BJ (cell line): ENCODE results near the gene PPDPF. TPM values are rescaled to one million over a fixed set of nuclear protein-coding genes. Genes with fewer than 3 reads are reported as not detected.

Experiments used
- CTCF ChIA-PET: fragments of 350-600 bp; formaldehyde crosslinking; extraction: SDS; loops from one replicate; lab custom pipeline; 2021; ENCODE audit warnings: antibody characterized with exemption, inconsistent platforms; lab: Yijun Ruan, JAX
- POLR2A ChIA-PET: fragments of 300-600 bp; sonication (Branson Sonifier 250); formaldehyde crosslinking; extraction: SDS; loops from one replicate; lab custom pipeline; 2021; ENCODE audit warnings: antibody characterized with exemption; lab: Charles Lee
- DNase-seq: peaks from one replicate; pipeline ENCODE4 v3.0.0-alpha.2; 2011; ENCODE audit warnings: low read depth
- H3K27me3 ChIP-seq: 2 replicates; pipeline ENCODE4 v1.6.0; 2011; ENCODE audit warnings: low read length; ENCODE audit not compliant: control insufficient read depth, insufficient read depth
- H3K36me3 ChIP-seq: 2 replicates; pipeline ENCODE4 v1.5.1; 2011; ENCODE audit warnings: low read length; ENCODE audit not compliant: control insufficient read depth, insufficient read depth
- H3K4me3 ChIP-seq: 2 replicates; pipeline ENCODE4 v1.5.1; 2011; ENCODE audit warnings: low read depth, mild to moderate bottlenecking, control low read depth, low read length
- CTCF ChIP-seq: IDR thresholded peaks from 2 replicates; pipeline ENCODE4 v1.5.1; 2011; ENCODE audit warnings: low read depth, mild to moderate bottlenecking, control low read depth, inconsistent platforms, low read length, moderate library complexity; ENCODE audit not compliant: insufficient read depth
- polyA plus RNA-seq: library from polyadenylated mRNA; depleted of rRNA; stranded (reverse); fragments of >200 nt; gene quantifications from 2 replicates; pipeline ENCODE4 v1.2.3, GENCODE V29; 2011

PPDPF gene
- polyA plus RNA-seq, 1 experiment = 26.9 TPM

DNA sequence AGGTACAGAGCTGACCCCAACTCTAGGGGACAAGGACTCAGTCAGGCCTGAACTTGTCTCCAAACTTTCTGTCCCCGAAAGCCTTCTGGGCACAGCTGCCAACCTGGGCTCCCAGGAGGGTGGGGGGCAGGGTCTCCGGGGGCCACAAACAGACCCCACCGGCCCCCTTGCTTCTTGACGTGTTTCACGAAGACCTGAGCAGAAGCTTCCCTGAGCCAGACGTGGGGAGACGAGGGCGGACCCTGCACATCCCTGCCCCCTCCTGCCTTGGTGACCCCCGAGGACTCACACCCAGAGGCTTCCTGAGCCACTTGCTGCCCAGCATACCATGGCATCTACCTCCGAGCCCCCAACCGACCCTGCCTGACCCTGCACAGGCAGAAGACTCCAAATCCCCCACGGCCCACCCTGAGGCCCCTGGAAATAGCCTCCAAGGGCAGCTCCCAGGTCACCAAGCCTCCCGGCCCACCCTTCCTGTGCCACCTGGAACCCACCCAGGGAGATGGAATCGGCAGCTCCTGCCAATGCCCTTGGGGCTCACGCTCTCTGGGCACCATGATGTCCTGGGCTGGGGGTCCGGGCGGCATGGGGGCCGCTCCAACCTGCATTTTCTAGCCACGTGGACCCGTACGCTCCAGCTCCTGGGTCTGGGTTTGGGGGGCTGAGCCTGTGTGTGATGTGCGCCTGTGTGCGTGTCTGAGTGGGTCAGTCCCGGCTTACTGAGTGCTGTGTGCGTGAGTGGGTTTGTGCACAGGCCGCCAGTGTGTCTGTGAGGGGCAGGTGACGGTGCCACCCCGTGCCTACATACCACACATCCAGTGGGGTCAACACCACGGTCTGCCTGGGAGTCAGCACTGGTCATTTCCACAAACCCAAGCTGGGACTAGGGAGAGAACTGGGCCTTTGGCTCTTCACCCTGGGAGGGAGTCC, 19.1 kb downstream of the PPDPF start:
- CTCF ChIA-PET = interaction anchor here (0.6 to 5.8 kb wide), 8 partner anchors 12 to 441 kb away, joined by 3 to 53 read pairs (median 3); partner anchors contain the start of genes PRPF6 and TPD52L2
- POLR2A ChIA-PET = no interaction called here
- H3K36me3 ChIP-seq = no peaks in the 10 kb centered on the region
- no peak for DNase-seq
- no peak for TF ChIP-seq CTCF
- no peaks in the 10 kb centered on the region for H3K27me3 ChIP-seq
- H3K4me3 ChIP-seq = no peak overlapping the region

DNA sequence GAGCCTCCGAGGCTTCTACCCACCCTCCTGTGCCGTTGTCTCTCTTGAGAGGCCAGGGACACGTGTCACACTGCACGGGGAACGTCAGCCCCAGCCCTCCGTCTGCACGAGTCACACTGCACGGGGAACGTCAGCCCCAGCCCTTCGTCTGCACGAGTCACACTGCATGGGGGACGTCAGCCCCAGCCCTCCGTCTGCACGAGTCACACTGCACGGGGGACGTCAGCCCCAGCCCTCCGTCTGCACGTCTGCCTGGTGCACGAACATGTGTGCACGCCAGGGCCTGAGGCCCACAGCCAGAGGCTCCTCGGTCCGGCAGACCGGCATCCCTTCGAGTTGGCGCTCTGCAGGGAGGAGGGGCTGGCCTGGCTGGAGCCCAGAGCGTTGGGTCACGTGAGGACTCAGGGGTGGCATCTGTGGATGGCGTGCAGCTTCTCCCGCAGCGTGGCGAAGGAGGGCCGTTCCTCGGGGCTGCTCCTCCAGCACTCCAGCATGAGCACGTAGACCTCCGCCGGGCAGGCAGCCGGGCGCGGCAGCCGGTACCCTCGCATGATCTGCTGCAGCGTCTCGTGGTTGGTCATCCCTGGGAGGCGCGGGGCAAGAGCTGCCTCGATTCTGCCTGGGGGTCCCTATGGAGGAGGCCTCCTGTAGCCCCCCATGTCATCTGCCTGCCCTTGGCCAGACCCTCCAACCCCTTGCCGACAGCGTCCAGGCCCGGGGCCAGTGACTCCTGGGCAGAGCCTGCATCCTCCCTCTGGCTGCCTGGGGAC, 20.0 kb downstream of the PPDPF start:
- DNase-seq = no peak
- ChIA-PET CTCF (interaction anchor here (1.2 to 5.8 kb wide), 4 partner anchors 102 to 440 kb away, joined by 3 to 53 read pairs (median 3); partner anchors contain the start of genes PRPF6 and TPD52L2), POLR2A (no interaction called here)
- no peaks in the 10 kb centered on the region for H3K36me3 ChIP-seq
- no peak for TF ChIP-seq CTCF
- no peak overlapping the region for H3K4me3 ChIP-seq
- no peaks in the 10 kb centered on the region for H3K27me3 ChIP-seq

DNA sequence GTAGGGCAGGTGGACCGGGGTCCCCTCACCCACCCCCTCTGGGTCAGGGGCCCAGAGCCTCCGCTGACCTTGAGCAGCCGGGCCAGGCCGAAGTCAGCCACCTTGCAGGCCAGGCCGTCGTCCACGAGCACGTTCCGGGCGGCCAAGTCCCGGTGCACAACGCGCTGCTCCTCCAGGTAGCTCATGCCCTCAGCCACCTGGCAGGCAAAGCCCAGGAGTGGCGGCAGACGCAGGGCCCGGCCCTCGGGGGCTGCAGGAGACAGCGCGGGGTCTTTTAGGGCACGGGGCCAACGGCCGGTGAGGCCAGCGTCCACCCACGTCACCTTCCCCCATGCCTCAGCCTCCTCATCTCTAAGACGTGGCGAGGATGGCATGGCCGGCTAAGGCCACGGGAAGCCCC, 20.8 kb downstream of the PPDPF start:
- no peak overlapping the region for H3K4me3 ChIP-seq
- H3K36me3 ChIP-seq = no peaks in the 10 kb centered on the region
- H3K27me3 ChIP-seq = no peaks in the 10 kb centered on the region
- TF ChIP-seq CTCF = no peak
- ChIA-PET CTCF (interaction anchor here (1.1 to 5.8 kb wide), 2 partner anchors 12 to 433 kb away, joined by 3 to 53 read pairs; no protein-coding TSS in a partner anchor), POLR2A (interaction anchor here (0.6 kb wide), 1 partner anchor 747 kb away, joined by 9 read pairs; no protein-coding TSS in a partner anchor)
- DNase-seq = no peak

DNA sequence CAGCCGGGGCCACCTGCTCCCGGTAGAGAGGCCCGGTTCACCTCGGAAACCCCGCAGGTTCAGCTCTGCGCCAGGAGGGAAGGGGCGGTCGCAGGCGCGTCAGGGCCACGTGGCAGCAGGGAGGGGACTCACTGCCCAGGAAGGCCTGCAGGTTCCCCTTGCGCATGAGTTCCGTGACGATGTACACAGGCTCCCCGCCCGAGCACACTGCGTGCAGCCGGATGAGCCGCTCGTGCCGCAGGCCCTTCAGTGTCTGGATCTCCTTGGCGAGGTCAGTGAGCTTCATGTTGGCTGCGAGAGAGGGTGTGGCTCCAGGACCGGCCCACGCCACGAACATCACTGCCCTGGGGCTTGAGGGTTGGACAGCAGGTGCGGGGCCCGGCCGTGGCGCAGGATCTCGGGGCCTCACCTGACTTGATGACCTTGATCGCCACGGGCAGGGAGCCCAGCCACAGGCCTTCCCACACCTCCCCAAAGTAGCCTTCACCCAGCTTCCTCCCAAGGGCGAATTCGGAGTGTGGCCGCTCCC, 21.5 kb downstream of the PPDPF start:
- no peak for TF ChIP-seq CTCF
- H3K27me3 ChIP-seq = no peaks in the 10 kb centered on the region
- ChIA-PET POLR2A (interaction anchor here (0.6 kb wide), 2 partner anchors 199 to 748 kb away, joined by 9 read pairs; no protein-coding TSS in a partner anchor), CTCF (interaction anchor here (1.1 kb wide), 1 partner anchor 11 kb away, joined by 3 read pairs; no protein-coding TSS in a partner anchor)
- no peak for DNase-seq
- H3K4me3 ChIP-seq = no peak overlapping the region
- no peaks in the 10 kb centered on the region for H3K36me3 ChIP-seq

DNA sequence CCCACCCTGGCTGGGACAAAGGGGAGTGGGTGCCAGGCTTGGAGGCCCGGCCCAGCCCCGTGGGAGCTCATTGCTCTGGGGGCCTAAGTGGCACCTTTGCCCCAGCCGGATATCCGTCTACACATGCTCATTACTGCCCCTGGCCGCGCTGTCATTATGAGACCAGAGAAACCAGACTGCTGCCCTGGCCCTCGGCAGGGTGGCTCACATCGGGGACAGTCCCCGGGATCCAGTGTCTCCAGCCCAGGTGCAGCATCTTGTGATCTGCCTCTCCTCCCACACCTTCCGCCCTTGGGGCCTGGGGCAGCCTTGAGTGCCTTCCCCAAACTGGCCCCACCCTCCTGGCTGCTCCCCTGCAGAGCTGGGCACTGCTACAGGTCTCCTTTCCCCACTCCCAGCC, 22.1 kb downstream of the PPDPF start:
- TF ChIP-seq CTCF = no peak
- ChIA-PET CTCF (no interaction called here), POLR2A (interaction anchor here (0.6 kb wide), 1 partner anchor 22 kb away, joined by 3 read pairs; no protein-coding TSS in a partner anchor)
- no peak for DNase-seq
- Histone ChIP-seq H3K36me3 (no peaks in the 10 kb centered on the region), H3K27me3 (no peaks in the 10 kb centered on the region), H3K4me3 (no peak overlapping the region)
